Body of pancreas (tissue), 4 donors: ENCODE results near the gene VSTM4.

ENCODE experiments used
- POLR2A ChIP-seq, 3 donors: fragments of 450-650 bp; IDR thresholded peaks; one replicate each; pipeline ENCODE4 v1.6.1; 2016; ENCODE audit warnings: antibody characterized with exemption in 3 of 3, mild to moderate bottlenecking in 2 of 3
- TF ChIP-seq, protein P1 (sequence below), 7 experiments: fragments of 450-650 bp in 4 of 7; fragments of 200-600 bp in 3 of 7; sonication (generic) in 3 of 7; IDR thresholded peaks; one replicate each; pipeline ENCODE4 v1.5.1; 2016 to 2019; ENCODE audit warnings: antibody characterized with exemption in 7 of 7

DNA sequence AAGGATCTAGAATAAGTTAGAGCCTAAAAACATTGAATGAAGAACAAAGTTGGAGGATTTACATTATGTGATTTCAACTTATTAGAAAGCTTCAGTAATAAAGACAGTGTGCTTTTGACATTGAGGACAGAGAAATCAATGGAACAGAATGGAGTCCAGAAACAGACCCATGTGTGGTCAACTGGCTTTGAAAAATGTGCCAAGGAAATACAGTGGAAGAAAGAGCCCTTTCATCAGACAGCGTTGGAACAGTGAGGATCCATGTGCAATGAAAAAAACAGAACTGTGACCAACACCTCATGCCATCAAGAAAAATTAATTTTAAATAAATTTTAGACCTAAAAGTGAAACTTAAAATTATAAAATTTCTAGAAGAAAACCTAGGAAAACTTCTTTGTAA, 125.1 kb downstream of the VSTM4 start:
- TF ChIP-seq, protein P1, sequence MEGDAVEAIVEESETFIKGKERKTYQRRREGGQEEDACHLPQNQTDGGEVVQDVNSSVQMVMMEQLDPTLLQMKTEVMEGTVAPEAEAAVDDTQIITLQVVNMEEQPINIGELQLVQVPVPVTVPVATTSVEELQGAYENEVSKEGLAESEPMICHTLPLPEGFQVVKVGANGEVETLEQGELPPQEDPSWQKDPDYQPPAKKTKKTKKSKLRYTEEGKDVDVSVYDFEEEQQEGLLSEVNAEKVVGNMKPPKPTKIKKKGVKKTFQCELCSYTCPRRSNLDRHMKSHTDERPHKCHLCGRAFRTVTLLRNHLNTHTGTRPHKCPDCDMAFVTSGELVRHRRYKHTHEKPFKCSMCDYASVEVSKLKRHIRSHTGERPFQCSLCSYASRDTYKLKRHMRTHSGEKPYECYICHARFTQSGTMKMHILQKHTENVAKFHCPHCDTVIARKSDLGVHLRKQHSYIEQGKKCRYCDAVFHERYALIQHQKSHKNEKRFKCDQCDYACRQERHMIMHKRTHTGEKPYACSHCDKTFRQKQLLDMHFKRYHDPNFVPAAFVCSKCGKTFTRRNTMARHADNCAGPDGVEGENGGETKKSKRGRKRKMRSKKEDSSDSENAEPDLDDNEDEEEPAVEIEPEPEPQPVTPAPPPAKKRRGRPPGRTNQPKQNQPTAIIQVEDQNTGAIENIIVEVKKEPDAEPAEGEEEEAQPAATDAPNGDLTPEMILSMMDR (IDR thresholded peaks at IDR 0.05): no peak
- no peak for TF ChIP-seq POLR2A (IDR thresholded peaks at IDR 0.05)
